Measurements from ENCODE around the gene CRYZL1. TPM values are rescaled to one million over a fixed set of nuclear protein-coding genes. Genes with fewer than 3 reads are reported as not detected.

CRYZL1 gene
- total and polyA plus RNA-seq, 2 donors (not counting 1 experiment from before 2014, with no cell fraction given): 30.7 to 72.6 TPM

GRCh38 chr21:33561373-33561772 is 80.2 kb downstream of the CRYZL1 start:
- Histone ChIP-seq H3K9me3 (ENCODE audit: control insufficient read depth, insufficient read depth, low read depth, low read length) (no peaks in the 10 kb centered on the region), H3K9ac (ENCODE audit: insufficient read depth, low read length) (no peak overlapping the region), H3K4me1 (ENCODE audit: control insufficient read depth, extremely low read depth, insufficient read depth, low read length) (no peaks in the 10 kb centered on the region), H3K36me3 (ENCODE audit: control insufficient read depth, insufficient read depth, low read length) (peaks cover 11% of the 10 kb centered on the region), H3K27ac (ENCODE audit: insufficient read depth, low read length) (no peak overlapping the region), H3K4me3 (replicated peaks in 1 of 4; ENCODE audit: control extremely low read depth in 1 of 4, insufficient read depth in 1 of 4, low read depth in 3 of 4, low read length in 4 of 4) (no peak overlapping the region), H2AFZ (ENCODE audit: low read length) (no peak overlapping the region), H4K20me1 (ENCODE audit: control insufficient read depth, extremely low read depth, insufficient read depth, low read length) (peaks cover 3% of the 10 kb centered on the region), H3K79me2 (ENCODE audit: control insufficient read depth, insufficient read depth, low read length) (peaks cover 62% of the 10 kb centered on the region), H3K27me3 (ENCODE audit: control insufficient read depth, insufficient read depth, low read length) (no peaks in the 10 kb centered on the region), H3K4me2 (ENCODE audit: extremely low read depth, insufficient read depth, low read length) (no peak overlapping the region)
- peak in 1 of 2 donors; percentile 63 for DNase-seq (ENCODE audit: low read depth in 2 of 2)
- TF ChIP-seq, protein P1, sequence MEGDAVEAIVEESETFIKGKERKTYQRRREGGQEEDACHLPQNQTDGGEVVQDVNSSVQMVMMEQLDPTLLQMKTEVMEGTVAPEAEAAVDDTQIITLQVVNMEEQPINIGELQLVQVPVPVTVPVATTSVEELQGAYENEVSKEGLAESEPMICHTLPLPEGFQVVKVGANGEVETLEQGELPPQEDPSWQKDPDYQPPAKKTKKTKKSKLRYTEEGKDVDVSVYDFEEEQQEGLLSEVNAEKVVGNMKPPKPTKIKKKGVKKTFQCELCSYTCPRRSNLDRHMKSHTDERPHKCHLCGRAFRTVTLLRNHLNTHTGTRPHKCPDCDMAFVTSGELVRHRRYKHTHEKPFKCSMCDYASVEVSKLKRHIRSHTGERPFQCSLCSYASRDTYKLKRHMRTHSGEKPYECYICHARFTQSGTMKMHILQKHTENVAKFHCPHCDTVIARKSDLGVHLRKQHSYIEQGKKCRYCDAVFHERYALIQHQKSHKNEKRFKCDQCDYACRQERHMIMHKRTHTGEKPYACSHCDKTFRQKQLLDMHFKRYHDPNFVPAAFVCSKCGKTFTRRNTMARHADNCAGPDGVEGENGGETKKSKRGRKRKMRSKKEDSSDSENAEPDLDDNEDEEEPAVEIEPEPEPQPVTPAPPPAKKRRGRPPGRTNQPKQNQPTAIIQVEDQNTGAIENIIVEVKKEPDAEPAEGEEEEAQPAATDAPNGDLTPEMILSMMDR (conservative IDR thresholded peaks at IDR 0.05 in 1 of 2, IDR thresholded peaks at IDR 0.05 in 1 of 2; ENCODE audit: low read depth in 1 of 2, low read length in 2 of 2): no peak
- no peak for TF ChIP-seq EZH2 (IDR thresholded peaks at IDR 0.05; ENCODE audit: low read length, missing control alignments)

DNA sequence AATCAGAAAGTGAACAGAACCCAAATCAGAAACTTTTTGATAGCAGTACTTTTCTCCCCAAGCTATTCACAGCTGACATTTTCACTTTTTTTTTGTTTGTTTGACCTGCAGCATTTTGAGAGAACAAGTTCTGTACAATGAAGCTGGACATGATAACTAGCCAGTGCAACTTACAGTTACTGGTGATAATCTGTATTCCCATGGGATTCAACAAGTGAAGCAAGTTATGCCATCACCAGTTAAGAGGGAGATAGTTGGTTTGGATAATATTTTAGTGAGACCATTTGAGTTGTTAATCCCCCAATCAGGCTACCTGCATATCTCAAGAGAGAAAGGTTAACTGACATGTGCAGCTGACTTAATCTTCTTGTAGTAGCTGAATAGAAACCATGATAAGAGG is 80.6 kb downstream of the CRYZL1 start:
- DNase-seq (ENCODE audit: low read depth in 2 of 2): no peak
- Histone ChIP-seq H3K9me3 (ENCODE audit: control insufficient read depth, insufficient read depth, low read depth, low read length) (no peaks in the 10 kb centered on the region), H3K9ac (ENCODE audit: insufficient read depth, low read length) (no peak overlapping the region), H3K27ac (ENCODE audit: insufficient read depth, low read length) (no peak overlapping the region), H3K27me3 (ENCODE audit: control insufficient read depth, insufficient read depth, low read length) (no peaks in the 10 kb centered on the region), H3K79me2 (ENCODE audit: control insufficient read depth, insufficient read depth, low read length) (peaks cover 65% of the 10 kb centered on the region), H3K4me1 (ENCODE audit: control insufficient read depth, extremely low read depth, insufficient read depth, low read length) (no peaks in the 10 kb centered on the region), H3K4me2 (ENCODE audit: extremely low read depth, insufficient read depth, low read length) (no peak overlapping the region), H3K4me3 (replicated peaks in 1 of 4; ENCODE audit: control extremely low read depth in 1 of 4, insufficient read depth in 1 of 4, low read depth in 3 of 4, low read length in 4 of 4) (no peak overlapping the region), H4K20me1 (ENCODE audit: control insufficient read depth, extremely low read depth, insufficient read depth, low read length) (peaks cover 3% of the 10 kb centered on the region), H2AFZ (ENCODE audit: low read length) (no peak overlapping the region), H3K36me3 (ENCODE audit: control insufficient read depth, insufficient read depth, low read length) (peaks cover 13% of the 10 kb centered on the region)
- no peak for TF ChIP-seq EZH2 (IDR thresholded peaks at IDR 0.05; ENCODE audit: low read length, missing control alignments)
- TF ChIP-seq, protein P1 (conservative IDR thresholded peaks at IDR 0.05 in 1 of 2, IDR thresholded peaks at IDR 0.05 in 1 of 2; ENCODE audit: low read depth in 1 of 2, low read length in 2 of 2): no peak

GRCh38 chr21:33559813-33560212 is 81.7 kb downstream of the CRYZL1 start:
- no peak for DNase-seq (ENCODE audit: low read depth in 2 of 2)
- Histone ChIP-seq H3K9me3 (ENCODE audit: control insufficient read depth, insufficient read depth, low read depth, low read length) (no peaks in the 10 kb centered on the region), H3K79me2 (ENCODE audit: control insufficient read depth, insufficient read depth, low read length) (peaks cover 73% of the 10 kb centered on the region), H2AFZ (ENCODE audit: low read length) (no peak overlapping the region), H3K4me2 (ENCODE audit: extremely low read depth, insufficient read depth, low read length) (no peak overlapping the region), H3K27ac (ENCODE audit: insufficient read depth, low read length) (no peak overlapping the region), H3K27me3 (ENCODE audit: control insufficient read depth, insufficient read depth, low read length) (no peaks in the 10 kb centered on the region), H3K9ac (ENCODE audit: insufficient read depth, low read length) (no peak overlapping the region), H3K4me1 (ENCODE audit: control insufficient read depth, extremely low read depth, insufficient read depth, low read length) (no peaks in the 10 kb centered on the region), H3K4me3 (replicated peaks in 1 of 4; ENCODE audit: control extremely low read depth in 1 of 4, insufficient read depth in 1 of 4, low read depth in 3 of 4, low read length in 4 of 4) (no peak overlapping the region), H3K36me3 (ENCODE audit: control insufficient read depth, insufficient read depth, low read length) (peaks cover 14% of the 10 kb centered on the region), H4K20me1 (ENCODE audit: control insufficient read depth, extremely low read depth, insufficient read depth, low read length) (peaks cover 6% of the 10 kb centered on the region)
- no peak for TF ChIP-seq EZH2 (IDR thresholded peaks at IDR 0.05; ENCODE audit: low read length, missing control alignments)
